WI38 (cell line): ENCODE measurements around the gene DSC3.
"Not testable (repeated sequence)": the region's sequence is repeated elsewhere in the genome, so short reads cannot be mapped to it uniquely, and the experiment has no call there.

Experiments
- H3K4me3 ChIP-seq: 2 replicates; pipeline ENCODE4 v1.5.1; 2011; ENCODE audit warnings: low read depth, mild to moderate bottlenecking, control low read depth, low read length
- CTCF ChIP-seq: IDR thresholded peaks from 2 replicates; pipeline ENCODE4 v1.5.1; 2012; ENCODE audit warnings: low read depth, mild to moderate bottlenecking, control low read depth, low read length

The DSC3 gene

GRCh38 chr18:31030574-31031278, 11.8 kb downstream of the DSC3 start:
- no peak overlapping the region for H3K4me3 ChIP-seq
- no peak for TF ChIP-seq CTCF

- TF ChIP-seq CTCF: no peak
- no peak overlapping the region for H3K4me3 ChIP-seq
Measured at GRCh38 chr18:31015715-31016434, 26.7 kb downstream of the DSC3 start.

- not testable (repeated sequence) for H3K4me3 ChIP-seq
Measured at GRCh38 chr18:31011455-31011854, 31.1 kb downstream of the DSC3 start.

GRCh38 chr18:31010601-31011000, 31.9 kb downstream of the DSC3 start:
- TF ChIP-seq CTCF: no peak
- H3K4me3 ChIP-seq: no peak overlapping the region

GRCh38 chr18:30999887-31000628, 42.5 kb downstream of the DSC3 start:
- TF ChIP-seq CTCF: no peak
- no peak overlapping the region for H3K4me3 ChIP-seq

GRCh38 chr18:30999186-30999585, 43.4 kb downstream of the DSC3 start:
- TF ChIP-seq CTCF: no peak
- no peak overlapping the region for H3K4me3 ChIP-seq

GRCh38 chr18:30997223-30997622, 45.3 kb downstream of the DSC3 start:
- TF ChIP-seq CTCF: no peak
- no peak overlapping the region for H3K4me3 ChIP-seq
